Coronary artery (tissue), 2 donors: ENCODE results near the gene SNX30.
A peak's percentile ranks its signal among the peaks of the same experiment; 100 is the strongest.

Source experiments
- DNase-seq: peaks from one replicate; pipeline ENCODE4 v3.0.0-alpha.2; 2017; ENCODE audit warnings: low spot score
- H3K27ac ChIP-seq, 2 donors: fragments of 200-600 bp; sonication (generic); one replicate each; pipeline ENCODE4 v1.5.1; 2016 to 2019
- H3K4me3 ChIP-seq: fragments of 200-600 bp; sonication (generic); 2 replicates; pipeline ENCODE4 v1.5.1; 2016; ENCODE audit warnings: mild to moderate bottlenecking, moderate library complexity
- CTCF ChIP-seq: fragments of 200-600 bp; sonication (generic); IDR thresholded peaks from one replicate; pipeline ENCODE4 v1.5.1; 2019; ENCODE audit warnings: antibody characterized with exemption

The SNX30 gene

GRCh38 chr9:112887381-112887780 is 136.8 kb downstream of the SNX30 start:
- no peak overlapping the region for H3K27ac ChIP-seq
- no peak overlapping the region for H3K4me3 ChIP-seq
- TF ChIP-seq CTCF = no peak
- DNase-seq = peak; percentile 22

GRCh38 chr9:112890106-112891081 is 139.8 kb downstream of the SNX30 start, which contains the start of gene SLC46A2:
SLC46A2 (minus strand) TSS chr9:112890876; CDS start chr9:112890681, 195 bp downstream.
- no peak for TF ChIP-seq CTCF
- Histone ChIP-seq H3K4me3 (peak within 1 kb of the TSS; percentile 76), H3K27ac (no peak within 1 kb of the TSS)
- peak; percentile 66 for DNase-seq

GRCh38 chr9:112891521-112891920 is 141.0 kb downstream of the SNX30 start:
- TF ChIP-seq CTCF = no peak
- Histone ChIP-seq H3K4me3 (no peak overlapping the region), H3K27ac (no peak overlapping the region)
- DNase-seq = peak; percentile 59

- no peak for TF ChIP-seq CTCF
- no peak overlapping the region for H3K27ac ChIP-seq
- DNase-seq = no peak
Observed at GRCh38 chr9:112892981-112893380, 142.4 kb downstream of the SNX30 start.

GRCh38 chr9:112894041-112894440 is 143.5 kb downstream of the SNX30 start:
- TF ChIP-seq CTCF = no peak
- H3K27ac ChIP-seq = peak overlapping the region in 1 of 2 donors; percentile 26

More at GRCh38 chr9:112892981-112893380, 142.4 kb downstream of the SNX30 start:
- no peak overlapping the region for H3K4me3 ChIP-seq

GRCh38 chr9:112894699-112895098 is 144.1 kb downstream of the SNX30 start:
- no peak overlapping the region for H3K4me3 ChIP-seq
- DNase-seq = no peak
- H3K27ac ChIP-seq = peak overlapping the region in 1 of 2 donors; percentile 26
- TF ChIP-seq CTCF = no peak

More at GRCh38 chr9:112894041-112894440, 143.5 kb downstream of the SNX30 start:
- no peak overlapping the region for H3K4me3 ChIP-seq
- no peak for DNase-seq
